ENCODE data around the gene PAX4.

- TF ChIP-seq POLR2AphosphoS5 (IDR thresholded peaks at IDR 0.05) (no peak), CTCF (IDR thresholded peaks at IDR 0.05) (no peak)
Observed at GRCh38 chr7:127654404-127655394, 36.8 kb upstream of the PAX4 start.
